Smooth muscle cell (in vitro differentiated cells): ENCODE results near the gene YJU2. TPM values are rescaled to one million over a fixed set of nuclear protein-coding genes. Genes with fewer than 3 reads are reported as not detected.

ENCODE experiments used
- DNase-seq: peaks from one replicate; lab custom pipeline; 2025; ENCODE audit not compliant: unreplicated experiment; lab: John Stamatoyannopoulos, UW
- H2AFZ ChIP-seq: fragments of 200-600 bp; sonication (generic); 2 replicates; pipeline ENCODE4 v1.6.0; 2016; ENCODE audit warnings: antibody characterized with exemption, low read depth, mild to moderate bottlenecking
- H3F3A ChIP-seq: fragments of 200-600 bp; sonication (generic); 2 replicates; pipeline ENCODE4 v1.6.0; 2017; ENCODE audit warnings: antibody characterized with exemption, low read depth
- H3K27ac ChIP-seq: fragments of 200-600 bp; sonication (generic); 2 replicates; pipeline ENCODE4 v1.5.1; 2016; ENCODE audit warnings: low read depth, mild to moderate bottlenecking
- H3K27me3 ChIP-seq: fragments of 200-600 bp; sonication (generic); 2 replicates; pipeline ENCODE4 v1.6.1; 2016; ENCODE audit warnings: low read depth, mild to moderate bottlenecking
- H3K36me3 ChIP-seq: fragments of 200-600 bp; sonication (generic); 2 replicates; pipeline ENCODE4 v1.5.1; 2016; ENCODE audit warnings: low read depth
- H3K4me1 ChIP-seq: fragments of 200-600 bp; sonication (generic); 2 replicates; pipeline ENCODE4 v1.5.1; 2016; ENCODE audit warnings: low read depth
- H3K4me2 ChIP-seq: fragments of 200-600 bp; sonication (generic); 2 replicates; pipeline ENCODE4 v1.6.0; 2016; ENCODE audit warnings: mild to moderate bottlenecking
- H3K4me3 ChIP-seq: fragments of 200-600 bp; sonication (generic); 2 replicates; pipeline ENCODE4 v1.5.1; 2016; ENCODE audit warnings: mild to moderate bottlenecking
- H3K79me2 ChIP-seq: fragments of 200-600 bp; sonication (generic); 2 replicates; pipeline ENCODE4 v1.6.0; 2016; ENCODE audit warnings: low read depth, mild to moderate bottlenecking
- H3K9ac ChIP-seq: fragments of 200-600 bp; sonication (generic); 2 replicates; pipeline ENCODE4 v1.6.0; 2016; ENCODE audit warnings: low read depth
- H3K9me3 ChIP-seq: fragments of 200-600 bp; sonication (generic); replicated peaks from 2 replicates; pipeline ENCODE4 v1.5.1; 2016; ENCODE audit warnings: low read depth
- H4K20me1 ChIP-seq: fragments of 200-600 bp; sonication (generic); 2 replicates; pipeline ENCODE4 v1.6.0; 2016; ENCODE audit warnings: low read depth
- CTCF ChIP-seq: fragments of 200-600 bp; sonication (generic); IDR thresholded peaks from 2 replicates; pipeline ENCODE4 v1.5.1; 2017; ENCODE audit warnings: borderline replicate concordance, mild to moderate bottlenecking, antibody characterized with exemption; ENCODE audit not compliant: insufficient read depth, poor library complexity, severe bottlenecking
- WGBS: methylation state at CpG from one replicate; pipeline ENCODE4 v1.1.7; 2016; ENCODE audit warnings: low lambda C conversion rate; 5-methylcytosine and 5-hydroxymethylcytosine counted together
- polyA plus RNA-seq: library from polyadenylated mRNA; unstranded; fragments of >200 nt; fragmentation: Nextera tagmentation; extraction: Ambion mirVana; gene quantifications from 2 replicates; pipeline ENCODE4 v1.2.1, GENCODE V29; 2016
- total RNA-seq: library from RNA; depleted of rRNA; stranded (reverse); fragments of >200 nt; gene quantifications from 2 replicates; pipeline ENCODE4 v1.2.3, GENCODE V29; 2014

YJU2 gene
- total and polyA plus RNA-seq, 2 experiments from 2014 or later: 8.7 to 12.0 TPM

DNA sequence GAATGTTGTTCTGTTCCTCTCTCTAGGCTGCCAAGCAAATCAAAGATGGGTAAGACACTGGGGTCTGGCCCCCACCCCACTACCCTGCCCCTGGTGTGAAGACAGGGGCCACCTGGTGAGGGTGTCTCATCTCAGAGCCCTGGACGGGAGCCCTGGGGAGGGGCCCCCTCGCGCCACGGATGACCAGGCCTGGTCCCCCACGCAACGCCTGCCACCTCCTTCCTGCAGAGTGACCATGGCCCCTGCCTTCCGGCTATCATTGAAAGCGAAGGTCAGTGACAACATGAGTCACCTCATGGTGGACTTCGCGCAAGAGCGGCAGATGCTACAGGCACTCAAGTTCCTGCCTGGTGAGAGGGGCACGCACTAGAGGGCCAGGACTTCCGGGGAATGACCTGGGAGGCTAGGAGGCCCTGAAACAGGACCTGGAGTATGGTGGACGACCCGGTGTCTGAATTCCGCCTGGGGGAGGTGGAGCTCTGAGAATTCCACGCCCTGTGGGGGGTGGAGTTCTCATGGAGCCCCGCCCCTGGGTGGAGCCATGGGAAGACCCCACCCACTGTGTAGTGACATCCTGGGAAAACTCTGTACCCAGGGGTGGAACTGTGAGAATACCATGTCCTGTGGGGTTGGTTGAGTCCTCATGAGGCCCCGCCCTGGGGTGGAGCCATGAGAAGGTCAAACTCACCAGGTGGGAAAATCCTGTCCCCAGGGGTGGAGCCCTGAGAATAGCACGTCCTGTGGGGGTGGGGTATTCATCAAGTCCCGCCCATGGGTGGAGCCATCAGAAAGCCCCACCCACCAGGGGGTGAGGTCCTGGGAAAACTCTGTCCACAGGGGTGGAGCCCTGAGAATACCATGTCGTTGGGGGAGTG, 63.6 kb downstream of the YJU2 start:
- no peak for DNase-seq
- H3F3A ChIP-seq: no peaks in the 10 kb centered on the region
- H3K27me3 ChIP-seq: no peaks in the 10 kb centered on the region
- no peak overlapping the region for H2AFZ ChIP-seq
- WGBS: 94% methylated on average over 22 of the region's 22 CpGs
- no peak overlapping the region for H3K4me3 ChIP-seq
- H3K36me3 ChIP-seq: no peaks in the 10 kb centered on the region
- no peak overlapping the region for H3K4me2 ChIP-seq
- no peaks in the 10 kb centered on the region for H3K79me2 ChIP-seq
- no peaks in the 10 kb centered on the region for H4K20me1 ChIP-seq
- no peak for TF ChIP-seq CTCF
- H3K9me3 ChIP-seq: no peaks in the 10 kb centered on the region
- H3K9ac ChIP-seq: no peak overlapping the region
- H3K27ac ChIP-seq: no peak overlapping the region
- H3K4me1 ChIP-seq: no peaks in the 10 kb centered on the region

GRCh38 chr19:4313847-4314490, 67.1 kb downstream of the YJU2 start:
- no peak overlapping the region for H3K4me3 ChIP-seq
- no peak overlapping the region for H3K9ac ChIP-seq
- H2AFZ ChIP-seq: no peak overlapping the region
- no peaks in the 10 kb centered on the region for H3K36me3 ChIP-seq
- no peak for DNase-seq
- H3K27ac ChIP-seq: no peak overlapping the region
- no peaks in the 10 kb centered on the region for H3K79me2 ChIP-seq
- H3K27me3 ChIP-seq: no peaks in the 10 kb centered on the region
- H4K20me1 ChIP-seq: no peaks in the 10 kb centered on the region
- H3K4me1 ChIP-seq: no peaks in the 10 kb centered on the region
- TF ChIP-seq CTCF: no peak
- no peaks in the 10 kb centered on the region for H3K9me3 ChIP-seq
- WGBS: 87% methylated on average over 12 of the region's 12 CpGs
- H3F3A ChIP-seq: no peaks in the 10 kb centered on the region
- H3K4me2 ChIP-seq: no peak overlapping the region

- DNase-seq: no peak
- TF ChIP-seq CTCF: no peak
- H4K20me1 ChIP-seq: no peaks in the 10 kb centered on the region
- WGBS: 97% methylated on average over 9 of the region's 9 CpGs
- no peaks in the 10 kb centered on the region for H3K36me3 ChIP-seq
- no peak overlapping the region for H2AFZ ChIP-seq
- no peaks in the 10 kb centered on the region for H3K4me1 ChIP-seq
- H3K9ac ChIP-seq: no peak overlapping the region
- H3K4me3 ChIP-seq: no peak overlapping the region
- H3F3A ChIP-seq: no peaks in the 10 kb centered on the region
- no peaks in the 10 kb centered on the region for H3K79me2 ChIP-seq
- no peaks in the 10 kb centered on the region for H3K27me3 ChIP-seq
- H3K9me3 ChIP-seq: no peaks in the 10 kb centered on the region
- no peak overlapping the region for H3K4me2 ChIP-seq
- no peak overlapping the region for H3K27ac ChIP-seq
These were observed 70.1 kb downstream of the YJU2 start for GRCh38 chr19:4316956-4317355.
